GM12878 (cell line): ENCODE data around the gene PUDP. TPM values are rescaled to one million over a fixed set of nuclear protein-coding genes. Genes with fewer than 3 reads are reported as not detected.

ENCODE experiments used
- ATAC-seq: fragments of 200-7000 bp; cut with Tn5 transposase; 3 replicates; pipeline ENCODE4 v1.9.1; 2020; ENCODE audit warnings: mild to moderate bottlenecking, moderate library complexity
- BruUV-seq: library from RNA; stranded (reverse); fragments of 400-500 nt; replicated peaks from 2 replicates; lab custom pipeline; 2021; lab: Mats Ljungman, UMichigan
- CTCF ChIA-PET: fragments of 300-600 bp; sonication (Branson Sonifier 250); formaldehyde crosslinking; extraction: SDS; loops from one replicate; lab custom pipeline; 2021; ENCODE audit warnings: inconsistent platforms; lab: Yijun Ruan, JAX
- POLR2A ChIA-PET: fragments of 350-600 bp; formaldehyde crosslinking; extraction: SDS; loops from one replicate; lab custom pipeline; 2021; ENCODE audit warnings: inconsistent platforms; lab: Charles Lee
- RAD21 ChIA-PET: fragments of 300-600 bp; sonication (Branson Sonifier 250); formaldehyde crosslinking; loops from one replicate; lab custom pipeline; 2023; ENCODE audit warnings: antibody characterized with exemption; ENCODE audit not compliant: unreplicated experiment; lab: Charles Lee
- SMC1A ChIA-PET: fragments of 300-600 bp; sonication (Branson Sonifier 250); formaldehyde crosslinking; loops from one replicate; lab custom pipeline; 2023; ENCODE audit not compliant: unreplicated experiment, uncharacterized antibody; lab: Charles Lee
- DNase-seq: peaks from one replicate; pipeline ENCODE4 v3.0.0-alpha.2; 2011; ENCODE audit warnings: low read depth, low spot score
- FAIRE-seq: peaks from 3 replicates; lab custom pipeline; 2011; peaks lifted over from hg19 to GRCh38; lab: Jason Lieb, UNC
- H2AFZ ChIP-seq: 2 replicates; pipeline ENCODE4 v1.6.0; 2011; ENCODE audit warnings: low read depth, low read length, control low read depth; ENCODE audit not compliant: control insufficient read depth
- H3K27ac ChIP-seq: 2 replicates; pipeline ENCODE4 v1.5.1; 2011; ENCODE audit warnings: control low read depth; ENCODE audit not compliant: control insufficient read depth, insufficient read depth
- H3K27me3 ChIP-seq, 2 experiments: replicated peaks in 1 of 2; 2 replicates each; pipeline versions ENCODE4 v1.6.0 to v1.6.1; 2011; ENCODE audit warnings: low read length in 1 of 2; ENCODE audit not compliant: control insufficient read depth in 2 of 2, insufficient read depth in 2 of 2
- H3K36me3 ChIP-seq, 2 experiments: 2 replicates each; pipeline ENCODE4 v1.5.1; 2011; ENCODE audit warnings: low read length in 1 of 2; ENCODE audit not compliant: control insufficient read depth in 2 of 2, insufficient read depth in 2 of 2
- H3K4me1 ChIP-seq: 2 replicates; pipeline ENCODE4 v1.6.1; 2011; ENCODE audit warnings: mild to moderate bottlenecking, low read length, moderate library complexity, mixed read lengths; ENCODE audit not compliant: control insufficient read depth, insufficient read depth
- H3K4me2 ChIP-seq: 2 replicates; pipeline ENCODE4 v1.6.0; 2011; ENCODE audit warnings: control low read depth; ENCODE audit not compliant: control insufficient read depth, insufficient read depth
- H3K4me3 ChIP-seq: fragments of 200-600 bp; sonication (generic); 2 replicates; pipeline ENCODE4 v1.5.1; 2016
- H3K79me2 ChIP-seq: 2 replicates; pipeline ENCODE4 v1.6.0; 2011; ENCODE audit warnings: low read length; ENCODE audit not compliant: control insufficient read depth, insufficient read depth
- H3K9ac ChIP-seq: 2 replicates; pipeline ENCODE4 v1.8.0; 2011; ENCODE audit warnings: low read length, control low read depth, mixed read lengths; ENCODE audit not compliant: control insufficient read depth, insufficient read depth
- H3K9me3 ChIP-seq: replicated peaks from 3 replicates; pipeline ENCODE4 v1.5.1; 2011; ENCODE audit warnings: mild to moderate bottlenecking, low read length; ENCODE audit not compliant: control insufficient read depth, insufficient read depth
- H4K20me1 ChIP-seq: 2 replicates; pipeline ENCODE4 v1.6.0; 2011; ENCODE audit not compliant: control insufficient read depth, insufficient read depth
- CHD4 ChIP-seq: fragments of 200-600 bp; sonication (generic); IDR thresholded peaks from 2 replicates; pipeline ENCODE4 v1.6.1; 2016; ENCODE audit warnings: mild to moderate bottlenecking
- MEF2A ChIP-seq: IDR thresholded peaks from 2 replicates; pipeline ENCODE4 v1.6.1; 2011; ENCODE audit warnings: low read depth, mild to moderate bottlenecking, low read length, moderate library complexity; ENCODE audit not compliant: insufficient read depth
- SIN3A ChIP-seq: IDR thresholded peaks from 2 replicates; pipeline ENCODE4 v1.6.1; 2012; ENCODE audit warnings: low read depth, low read length, improper control_type of control experiment
- WGBS: methylation state at CpG from one replicate; pipeline ENCODE4 v1.1.6; 2016; ENCODE audit warnings: low lambda C conversion rate; ENCODE audit not compliant: insufficient replicate concordance, insufficient coverage; ENCODE audit errors: missing lambda C conversion rate; 5-methylcytosine and 5-hydroxymethylcytosine counted together
- in situ Hi-C: fragments of 300-500 bp; cut with MboI; formaldehyde crosslinking; loops from 9 replicates; pipeline ENCODE4 v1.14.3; 2018; ENCODE audit warnings: mixed read lengths
- intact Hi-C: fragments of 100-400 bp; cut with micrococcal nuclease; formaldehyde crosslinking; loops from one replicate; pipeline ENCODE4 v1.14.2; 2022; ENCODE audit not compliant: unreplicated experiment
- polyA plus RNA-seq, 11 experiments: library from polyadenylated mRNA; depleted of rRNA in 4 of 11; unstranded in 6 of 11; stranded (reverse) in 5 of 11; fragments of >200 nt; fragmentation: Nextera tagmentation in 4 of 11; fragmentation: Illumina TruSeq in 1 of 11; extraction: Ambion mirVana in 4 of 11; extraction: Trizol in 1 of 11; gene quantifications; 1 replicate in 1 of 11; 2 replicates in 10 of 11; pipeline versions ENCODE4 v1.2.1 to v1.2.3, GENCODE V29; 2011 to 2016; ENCODE audit warnings: inconsistent platforms in 2 of 11, missing spikeins in 2 of 11, low read depth in 1 of 11
- total RNA-seq, 4 experiments: library from RNA; depleted of rRNA in 3 of 4; stranded (reverse); fragments of >200 nt in 3 of 4; fragmentation: Illumina TruSeq in 1 of 4; extraction: Trizol in 1 of 4; gene quantifications; 2 replicates each; pipeline versions ENCODE4 v1.2.1 to v1.2.3, GENCODE V29; 2013 to 2021

Gene PUDP
- total and polyA plus RNA-seq, 10 of the 15 experiments (the other 5 are each of a cell fraction or from before 2014, with no cell fraction given): 30.8 to 83.5 (median 61.7) TPM

DNA sequence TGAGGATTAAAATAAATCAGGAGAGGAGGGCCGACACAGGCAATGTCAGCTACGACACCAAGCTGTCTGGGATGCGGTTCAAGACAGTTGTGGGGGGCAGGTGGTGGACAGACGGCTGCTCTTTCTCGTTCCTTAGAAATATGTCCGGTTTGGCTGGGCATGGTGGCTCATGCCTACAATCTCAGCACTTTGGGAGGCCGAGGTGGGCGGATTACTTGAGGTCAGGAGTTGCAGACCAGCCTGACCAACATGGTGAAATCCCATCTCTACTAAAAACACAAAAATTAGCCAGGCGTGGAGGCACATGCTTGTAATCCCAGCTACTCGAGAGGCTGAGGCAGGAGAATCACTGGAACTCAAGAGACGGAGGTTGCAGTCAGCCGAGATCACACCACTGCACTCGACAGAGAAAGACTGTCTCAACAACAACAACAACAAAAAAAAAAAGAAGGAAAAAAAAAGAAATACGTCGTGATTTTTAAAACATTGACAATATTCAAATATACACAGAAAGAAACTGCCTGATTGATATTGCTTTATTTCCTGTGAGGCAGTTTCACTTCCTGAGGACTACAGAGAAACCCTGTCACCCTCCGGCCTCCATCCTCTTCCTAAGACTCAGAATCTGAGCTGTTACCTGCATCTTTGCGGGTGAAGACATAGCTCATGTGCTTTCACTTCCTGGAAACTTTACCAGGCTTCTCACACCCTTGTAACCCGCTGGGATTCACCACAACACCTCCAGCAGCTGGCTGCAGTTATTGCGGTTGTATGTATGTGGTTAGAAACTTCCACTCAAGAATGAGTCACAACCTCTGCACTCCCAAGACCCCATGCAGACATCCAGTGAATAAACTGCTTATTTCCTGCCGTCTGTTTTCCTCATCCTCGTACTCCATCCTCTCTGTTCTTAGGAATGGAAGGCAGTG, 64.2 kb downstream of the PUDP start (continued):
- TF ChIP-seq MEF2A: 0 out of 2 replicates have a peak, but pooled peaks have one; percentile 47
- no peak for TF ChIP-seq SIN3A

DNA sequence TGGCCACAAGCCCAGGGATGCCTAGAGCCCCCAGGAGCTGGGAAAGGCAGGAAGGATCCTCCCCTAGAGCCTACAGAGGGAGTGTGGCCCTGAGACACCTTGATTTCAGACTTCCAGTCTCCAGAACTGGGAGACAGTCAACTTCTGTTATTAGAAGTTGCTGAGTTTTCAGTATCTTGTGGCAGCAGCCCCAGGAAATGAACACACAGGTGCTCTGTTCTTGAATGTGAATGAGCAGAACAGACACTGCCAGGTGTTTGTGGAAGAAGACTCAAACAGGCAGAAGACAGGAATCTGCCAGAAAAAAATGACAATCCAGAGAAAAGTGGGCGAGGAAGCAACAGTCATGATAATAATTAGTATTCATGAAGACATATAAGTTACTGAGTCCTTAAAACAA, 64.9 kb downstream of the PUDP start:
- Histone ChIP-seq H3K9me3 (no peaks in the 10 kb centered on the region), H3K36me3 (peaks cover 2 to 13% of the 10 kb centered on the region in 2 experiments), H4K20me1 (no peaks in the 10 kb centered on the region), H3K9ac (no peak overlapping the region; the same call in 1 of the 2 replicates), H3K79me2 (no peaks in the 10 kb centered on the region), H2AFZ (no peak overlapping the region), H3K4me1 (peaks cover 45% of the 10 kb centered on the region), H3K27ac (peak overlapping the region; percentile 45), H3K4me3 (no peak overlapping the region; the same call in 1 of the 2 replicates), H3K27me3 (no peaks in the 10 kb centered on the region), H3K4me2 (peak overlapping the region; percentile 77)
- SMC1A ChIA-PET: interaction anchor here (0.6 to 6.3 kb wide), 9 partner anchors 8 to 344 kb away, joined by 3 to 63 read pairs (median 3); no protein-coding TSS in a partner anchor
- POLR2A ChIA-PET: interaction anchor here (0.7 to 3.3 kb wide), 4 partner anchors 9 to 221 kb away, joined by 3 to 24 read pairs (median 4); no protein-coding TSS in a partner anchor
- DNase-seq (no peak), ATAC-seq (no peak), FAIRE-seq (no peak)
- RAD21 ChIA-PET: interaction anchor here (1.4 to 5.5 kb wide), 6 partner anchors 9 to 344 kb away, joined by 3 to 76 read pairs (median 10); no protein-coding TSS in a partner anchor
- intact Hi-C loops (loop anchor here (10.0 kb wide), 1 partner anchor 228 kb away; no protein-coding TSS in a partner anchor), in situ Hi-C loops (no loop called here)
- 27% methylated on average over 1 of the region's 1 CpG for WGBS
- CTCF ChIA-PET: interaction anchor here (1.0 to 1.2 kb wide), 3 partner anchors 9 to 52 kb away, joined by 3 to 6 read pairs (median 3); no protein-coding TSS in a partner anchor
- no peak for TF ChIP-seq CHD4
- BruUV-seq: no TSS peak
